Hematopoietic multipotent progenitor cell (in vitro differentiated cells): ENCODE data around the gene SFMBT2. TPM values are rescaled to one million over a fixed set of nuclear protein-coding genes. Genes with fewer than 3 reads are reported as not detected.
"Not testable (repeated sequence)": the region's sequence is repeated elsewhere in the genome, so short reads cannot be mapped to it uniquely, and the experiment has no call there.

Experiments used
- DNase-seq, 3 donors: peaks; one replicate each; pipeline ENCODE4 v3.0.0-alpha.2; 2011 to 2015; ENCODE audit warnings: low read depth in 2 of 3, low spot score in 2 of 3
- total RNA-seq: library from RNA; depleted of rRNA; stranded (reverse); fragments of >200 nt; gene quantifications from one replicate; pipeline ENCODE4 v1.2.3, GENCODE V29; 2012

The SFMBT2 gene
- total RNA-seq, 1 donor: 4.3 TPM

DNA sequence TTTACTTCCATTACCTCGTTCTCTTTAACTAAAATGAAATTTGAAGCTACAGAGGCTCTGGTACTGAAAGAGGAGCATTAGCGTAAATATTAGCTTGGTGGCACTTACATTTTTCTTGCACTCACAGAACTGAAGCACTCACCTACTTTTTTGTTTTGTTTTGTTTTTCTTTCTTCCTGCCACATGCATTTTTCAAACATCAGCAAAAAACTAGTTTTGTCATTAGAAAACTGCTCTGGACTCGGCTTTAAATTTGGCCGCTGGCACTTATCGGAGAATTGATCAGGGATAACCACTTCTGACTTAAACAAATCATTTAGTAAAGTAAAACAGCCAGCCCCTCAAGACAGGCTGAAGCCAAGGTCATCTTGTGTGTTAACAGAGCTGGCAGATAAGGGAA lies 216.3 kb downstream of the SFMBT2 start:
- DNase-seq: no peak

DNA sequence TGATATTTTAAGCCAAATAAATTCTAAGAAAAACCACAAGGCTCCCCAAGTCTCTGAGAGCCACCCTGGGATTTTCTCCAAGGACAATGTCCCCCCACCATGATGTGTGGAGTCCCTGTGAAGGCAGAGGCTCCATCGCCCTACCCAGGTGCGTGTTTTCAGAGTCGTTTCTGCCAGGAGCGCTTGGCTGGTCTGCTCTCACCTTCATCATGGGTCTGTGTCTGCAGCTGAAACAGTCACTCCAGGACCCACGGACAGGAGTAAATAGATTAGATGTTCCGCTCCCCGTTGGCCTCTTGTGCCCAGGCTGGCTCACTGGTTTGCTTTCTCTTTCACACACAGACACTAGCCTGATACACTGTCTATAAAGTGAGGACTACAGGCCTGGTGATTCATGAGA lies 217.5 kb downstream of the SFMBT2 start:
- peak in 1 of 3 donors; percentile 10 for DNase-seq

DNA sequence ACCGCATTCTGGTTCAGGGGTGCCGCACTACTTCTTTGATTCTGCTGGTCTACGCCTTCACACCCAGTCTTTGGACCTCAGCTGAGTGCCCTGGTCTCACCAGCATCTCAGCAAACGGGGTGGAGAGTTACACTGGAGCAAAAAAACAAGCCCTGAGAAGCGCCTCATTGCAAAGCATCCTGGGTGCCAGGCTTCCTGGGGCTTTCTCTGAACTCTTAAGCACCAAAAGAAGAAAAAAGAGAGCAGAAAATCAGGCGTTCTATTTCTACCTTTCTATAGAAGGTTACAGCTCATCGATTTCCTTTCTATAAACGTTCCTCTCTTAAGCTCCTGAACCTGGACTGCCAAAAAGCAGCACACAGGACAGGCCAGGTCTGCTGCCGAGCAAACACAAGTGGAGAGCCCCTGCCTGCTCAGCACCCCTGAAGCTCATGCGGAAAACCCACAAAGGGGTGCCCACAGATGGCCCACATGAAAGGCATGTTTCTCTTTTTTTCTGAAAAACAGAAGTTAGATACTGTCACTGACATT lies 217.9 kb downstream of the SFMBT2 start:
- peak in 1 of 3 donors; percentile 31 for DNase-seq

DNA sequence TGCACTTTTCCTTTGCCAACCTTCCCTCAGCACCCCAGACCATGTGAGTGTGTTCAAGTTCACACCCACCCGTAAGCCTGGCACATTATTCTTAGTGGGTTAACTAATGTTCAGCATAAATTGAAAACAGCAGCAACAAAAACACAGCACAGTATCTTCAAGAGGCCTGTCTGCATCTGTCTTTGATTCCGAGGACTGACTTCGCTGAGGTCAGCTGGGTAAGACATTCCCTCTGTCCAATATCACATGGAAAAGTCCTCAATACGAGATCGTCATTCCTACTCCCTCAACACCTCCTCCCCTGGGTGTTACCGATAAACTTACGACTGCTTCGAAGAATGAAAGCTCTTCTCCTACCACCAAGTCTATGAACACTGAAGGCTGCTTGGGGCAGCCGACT lies 218.8 kb downstream of the SFMBT2 start:
- no peak for DNase-seq

DNA sequence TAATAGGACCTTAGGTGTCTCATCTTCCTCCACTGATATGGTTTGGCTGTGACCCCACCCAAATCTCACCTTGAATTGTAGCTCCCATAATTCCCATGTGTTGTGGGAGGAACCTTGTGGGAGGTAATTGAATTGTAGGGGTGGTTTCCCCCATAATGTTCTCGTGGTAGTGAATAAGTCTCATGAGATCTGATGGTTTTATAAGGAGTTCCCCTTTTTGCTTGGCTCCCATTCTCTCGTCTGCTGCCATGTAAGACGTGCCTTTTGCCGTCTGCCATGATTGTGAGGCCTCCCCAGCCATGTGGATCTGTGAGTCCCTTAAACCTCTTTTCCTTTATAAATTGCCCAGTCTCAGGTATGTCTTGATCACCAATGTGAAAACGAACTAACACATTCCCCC lies 220.1 kb downstream of the SFMBT2 start:
- DNase-seq: not testable (repeated sequence)

DNA sequence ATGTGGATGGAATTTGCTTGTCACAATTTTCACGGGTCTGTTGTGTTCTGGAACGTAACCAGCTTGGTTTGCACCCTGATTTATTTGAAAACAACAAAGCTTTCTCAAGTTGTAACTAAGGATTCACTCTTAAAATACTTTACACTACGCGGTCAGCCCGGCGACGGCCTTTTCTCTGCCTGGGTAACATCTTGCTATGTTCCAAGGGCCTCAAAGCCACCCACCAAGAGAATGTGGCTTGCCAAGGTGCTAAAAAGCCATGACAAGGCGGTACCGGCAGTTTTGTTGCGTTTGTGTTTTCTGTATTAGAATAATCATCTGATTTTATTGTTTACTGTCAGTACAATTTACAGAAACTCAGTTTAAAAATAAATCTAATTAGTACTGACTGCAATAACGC lies 220.9 kb downstream of the SFMBT2 start:
- DNase-seq: no peak

DNA sequence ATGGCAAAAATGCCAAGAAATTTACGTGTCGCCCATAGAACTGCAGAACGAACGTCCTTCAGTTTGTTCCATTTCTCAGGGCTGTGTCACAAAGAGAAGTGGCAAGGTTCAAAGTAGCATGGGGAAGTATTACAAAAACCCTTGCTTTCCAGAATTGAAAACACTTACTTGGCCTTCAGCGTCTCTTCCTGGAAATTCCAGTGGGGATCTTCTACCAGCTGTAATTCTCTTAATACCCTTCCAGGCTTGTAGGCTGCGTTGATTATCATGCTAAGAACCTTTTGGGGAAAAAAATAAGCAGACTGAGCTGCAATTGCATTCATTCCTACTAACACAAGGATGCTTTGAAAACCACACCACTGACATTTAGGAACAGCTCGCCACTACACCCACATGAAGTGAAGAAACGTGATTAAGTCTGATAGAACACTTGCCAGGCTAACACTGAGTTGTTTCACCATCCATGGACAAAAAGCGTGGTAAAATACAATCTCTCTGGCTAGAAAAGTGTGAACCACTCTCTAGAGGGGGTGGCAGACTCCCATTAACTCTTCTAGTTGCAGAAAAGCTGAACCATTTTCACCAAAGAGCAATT lies 222.3 kb downstream of the SFMBT2 start:
- no peak for DNase-seq

DNA sequence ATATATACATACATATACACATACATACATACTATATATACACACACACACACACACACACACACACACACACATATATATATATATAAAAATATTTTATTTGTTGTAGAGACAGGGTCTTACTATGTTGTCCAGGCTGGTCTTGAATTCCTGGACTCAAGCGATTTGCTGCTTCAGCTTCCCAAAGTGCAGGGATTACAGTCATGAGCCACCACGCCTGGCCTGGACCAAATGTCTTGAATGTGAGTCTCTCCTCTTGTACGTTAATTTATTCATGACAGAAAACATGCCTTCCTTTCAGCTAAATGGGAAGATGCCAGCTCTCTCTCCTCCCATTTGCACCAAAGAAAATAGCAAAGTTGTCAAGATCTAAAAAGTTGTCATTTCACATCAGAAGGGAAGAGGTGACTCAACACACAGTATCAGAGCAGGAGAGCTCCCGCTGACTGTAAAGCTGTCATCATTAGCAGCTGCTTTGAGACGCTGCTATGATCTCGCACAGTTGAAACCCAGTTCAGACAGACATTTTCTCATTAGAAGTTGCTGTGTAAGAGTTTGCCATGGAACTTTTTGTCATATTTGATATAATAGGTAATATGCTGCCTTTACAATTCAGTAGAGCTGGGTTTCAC lies 224.3 kb downstream of the SFMBT2 start:
- DNase-seq: peak in 1 of 3 donors; percentile 5

DNA sequence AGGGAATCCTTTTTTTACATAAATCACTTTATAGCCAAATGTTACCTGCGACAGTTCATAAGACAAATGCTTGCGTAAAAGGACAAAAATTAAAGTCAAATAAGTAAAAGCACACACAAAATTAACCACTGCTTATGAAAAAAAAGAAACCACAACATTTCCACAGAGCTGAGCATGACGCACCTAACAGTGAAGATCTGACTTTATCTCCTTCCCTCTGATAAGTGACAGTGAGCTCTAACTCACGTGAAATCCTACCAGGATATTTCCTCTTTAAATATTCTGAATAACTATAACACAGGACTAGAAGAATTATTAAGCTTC lies 225.5 kb downstream of the SFMBT2 start:
- DNase-seq: peak in 2 of 3 donors; percentile 29 to 40

DNA sequence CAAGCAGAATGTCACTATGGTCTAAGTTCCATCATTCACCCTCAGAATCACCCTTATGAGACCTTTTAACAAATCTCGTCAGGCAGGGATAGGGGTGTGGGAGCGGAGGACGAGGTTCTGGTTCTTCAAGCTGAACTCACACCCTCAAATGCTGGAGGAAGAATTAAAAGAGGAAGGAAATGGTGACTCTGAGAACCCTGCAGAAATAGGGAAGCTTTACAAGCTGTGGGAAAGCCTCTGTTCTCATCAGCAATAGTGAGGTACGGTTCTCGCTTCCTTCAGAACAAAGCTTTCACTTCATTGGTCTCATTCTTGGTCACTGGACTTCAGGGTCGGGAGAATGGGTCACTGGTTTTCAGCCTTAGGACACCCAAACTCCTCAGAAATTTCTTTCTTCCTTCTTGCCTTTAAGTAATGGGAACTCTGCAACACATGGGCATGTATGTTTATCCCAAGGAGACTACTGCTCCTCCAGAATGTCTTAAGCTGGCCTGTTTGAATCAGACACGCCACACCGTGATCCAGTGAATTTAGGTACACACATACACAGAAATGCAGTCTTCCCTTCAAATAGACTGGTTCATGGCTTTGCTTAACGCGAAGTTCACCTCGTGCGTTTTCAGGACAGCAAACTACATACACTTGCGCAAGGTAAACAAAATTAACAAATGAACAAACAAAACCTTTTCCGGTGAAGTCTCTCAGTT lies 226.0 kb downstream of the SFMBT2 start:
- peak in 2 of 3 donors; percentile 71 to 89 for DNase-seq

DNA sequence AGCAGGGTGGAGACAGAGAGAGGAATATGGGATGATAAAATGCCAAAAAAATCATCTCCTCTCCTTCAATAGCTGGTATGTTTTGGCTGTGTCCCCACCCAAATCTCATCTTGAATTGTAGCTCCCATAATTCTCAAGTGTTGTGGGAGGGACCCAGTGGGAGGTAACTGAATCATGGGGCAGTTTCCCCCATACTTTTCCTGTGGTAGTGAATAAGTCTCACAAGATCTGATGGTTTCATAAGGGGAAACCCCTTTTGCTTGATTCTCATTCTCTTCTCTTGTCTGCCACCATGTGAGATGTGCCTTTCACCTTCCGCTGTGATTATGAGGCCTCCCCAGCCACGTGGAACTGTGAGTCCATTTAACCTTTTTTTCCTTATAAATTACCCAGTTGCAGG lies 226.7 kb downstream of the SFMBT2 start:
- peak in 1 of 3 donors; percentile 12 for DNase-seq

DNA sequence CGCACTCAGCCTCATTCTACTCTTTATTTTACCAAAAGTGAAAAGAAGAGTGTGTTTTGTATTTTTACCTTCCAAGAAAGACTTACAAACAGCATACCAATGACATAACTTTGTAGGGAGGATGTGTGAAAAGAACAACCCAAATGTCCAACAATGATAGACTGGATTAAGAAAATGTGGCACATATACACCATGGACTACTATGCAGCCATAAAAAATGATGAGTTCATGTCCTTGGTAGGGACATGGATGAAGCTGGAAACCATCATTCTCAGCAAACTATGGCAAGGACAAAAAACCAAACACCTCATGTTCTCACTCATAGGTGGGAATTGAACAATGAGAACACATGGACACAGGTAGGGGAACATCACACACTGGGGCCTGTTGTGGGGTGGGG lies 228.5 kb downstream of the SFMBT2 start:
- DNase-seq: not testable (repeated sequence)

DNA sequence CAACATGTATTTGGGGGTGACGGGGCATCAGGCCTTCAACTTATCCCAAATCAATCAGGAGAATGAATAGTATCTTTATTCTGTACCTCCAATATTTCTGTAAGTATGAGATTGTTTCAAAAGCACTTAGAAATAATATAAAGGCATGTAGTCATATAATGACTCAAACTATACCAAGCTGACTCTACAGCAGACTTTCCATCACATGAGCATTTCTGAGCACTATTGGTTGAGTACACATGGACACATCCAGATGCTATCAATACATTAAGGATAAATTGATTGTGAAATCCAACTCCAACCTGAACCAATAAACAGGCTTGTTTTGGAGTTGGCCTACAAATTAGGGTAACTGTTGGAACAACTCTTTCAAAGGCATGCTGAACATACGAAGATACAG lies 229.4 kb downstream of the SFMBT2 start:
- no peak for DNase-seq

DNA sequence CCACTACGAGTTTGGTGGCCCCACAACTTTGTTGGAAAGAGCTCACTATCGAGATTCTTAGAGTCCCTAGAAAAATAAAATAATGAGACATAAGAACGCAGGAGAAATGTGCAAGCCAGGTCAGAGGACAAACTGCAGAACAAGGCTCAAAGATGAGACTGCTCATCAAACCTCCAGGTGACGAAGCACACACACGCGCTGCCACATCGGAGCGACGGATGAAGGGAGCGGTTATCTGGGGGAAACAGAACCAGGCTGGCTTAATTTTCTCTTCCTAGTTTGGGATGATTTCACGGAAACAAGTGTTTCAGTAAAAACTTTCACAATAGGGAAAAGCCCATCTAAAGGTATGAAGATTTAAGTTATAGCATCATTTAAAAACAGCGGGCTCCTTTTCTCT lies 231.3 kb downstream of the SFMBT2 start:
- DNase-seq: no peak

DNA sequence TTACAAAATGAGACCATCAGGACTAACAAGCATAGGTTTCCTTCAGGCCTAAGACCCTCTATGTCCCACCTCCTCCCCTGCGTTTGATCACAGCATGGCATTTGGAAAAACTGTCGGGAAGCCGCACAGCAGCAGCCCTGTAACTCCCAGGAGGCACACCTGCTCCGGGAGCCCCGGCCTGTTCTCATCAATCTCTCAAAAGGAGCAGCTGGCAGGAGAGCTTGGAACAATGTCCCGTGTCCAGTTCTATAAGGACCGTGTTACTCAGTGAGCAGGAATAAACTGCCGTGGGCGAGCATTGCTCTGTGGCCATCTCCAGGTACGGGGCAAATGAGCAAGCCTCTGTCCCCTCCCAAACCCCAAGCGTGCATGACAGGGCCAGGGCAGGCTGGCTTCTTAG lies 236.9 kb downstream of the SFMBT2 start:
- no peak for DNase-seq

DNA sequence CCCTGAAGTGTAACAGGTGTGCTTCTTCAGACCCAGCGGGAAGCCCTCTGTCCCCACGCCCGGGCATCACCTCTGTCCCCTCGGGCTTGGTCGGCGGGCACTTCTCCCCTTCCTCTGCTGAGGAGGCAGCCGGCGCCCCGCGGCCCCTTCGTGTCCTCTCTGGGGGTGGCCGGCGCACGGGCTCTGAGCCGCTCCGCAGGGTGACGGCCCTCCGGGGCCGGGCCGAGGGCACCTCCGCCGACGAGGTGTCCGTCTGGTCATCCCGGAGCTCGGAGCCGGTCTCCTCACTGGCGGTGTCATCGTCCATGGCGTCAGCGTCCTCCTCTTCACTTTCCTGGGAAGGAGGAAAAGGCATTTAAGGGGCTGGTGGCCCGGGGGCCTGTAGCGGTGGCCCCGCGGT lies 239.0 kb downstream of the SFMBT2 start:
- no peak for DNase-seq

DNA sequence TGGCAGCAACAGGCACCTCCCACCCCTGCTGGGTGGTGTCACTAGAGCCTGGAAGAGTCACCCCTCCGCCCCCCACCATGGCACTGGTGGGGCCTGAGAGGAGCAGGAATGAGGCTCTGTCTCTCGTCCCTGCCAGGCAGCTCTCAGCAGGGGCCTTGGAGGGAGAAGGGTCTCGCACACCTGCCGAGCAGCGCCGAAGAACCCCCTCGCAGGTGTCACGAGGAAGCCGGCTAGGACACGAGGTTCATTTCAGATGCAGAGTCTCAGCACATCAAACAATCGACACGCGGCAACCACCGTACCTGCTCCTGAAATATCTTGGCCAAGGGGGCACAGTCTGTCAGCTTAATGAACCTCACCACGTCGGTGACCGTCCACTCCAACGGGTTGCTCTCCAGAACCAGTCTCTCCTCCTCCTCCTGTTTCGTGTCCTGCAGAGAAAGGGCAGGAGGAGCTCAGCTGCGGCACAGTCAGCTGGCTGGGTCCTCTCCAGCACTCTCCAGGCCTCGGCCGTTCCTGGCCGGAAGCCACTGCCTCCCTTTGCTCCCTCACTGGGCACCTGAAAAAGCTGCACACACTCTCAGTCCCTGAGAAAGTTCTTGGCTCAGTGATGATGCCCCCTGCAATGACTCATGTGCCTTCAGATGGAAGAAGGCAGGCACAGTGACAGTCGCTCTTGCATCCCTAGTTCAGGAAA lies 240.1 kb downstream of the SFMBT2 start:
- no peak for DNase-seq

DNA sequence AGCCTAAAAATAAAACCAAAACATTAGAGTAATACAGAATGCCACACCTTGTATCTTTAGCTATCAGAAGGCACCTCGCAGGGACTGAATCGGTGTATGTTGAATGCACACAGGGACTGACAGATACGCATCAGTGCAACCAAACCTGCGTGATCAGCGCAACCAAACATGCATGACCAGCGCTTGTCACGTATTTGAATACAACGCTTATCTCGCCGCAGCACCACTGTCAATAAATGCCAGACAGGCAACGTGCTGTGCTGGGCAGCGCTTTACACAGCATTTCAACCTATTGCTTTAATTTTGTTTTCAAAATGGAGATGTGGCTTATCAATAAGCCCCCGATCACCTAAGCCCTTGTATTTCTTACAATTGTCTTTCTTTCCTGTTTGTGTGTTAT lies 242.4 kb downstream of the SFMBT2 start:
- no peak for DNase-seq

DNA sequence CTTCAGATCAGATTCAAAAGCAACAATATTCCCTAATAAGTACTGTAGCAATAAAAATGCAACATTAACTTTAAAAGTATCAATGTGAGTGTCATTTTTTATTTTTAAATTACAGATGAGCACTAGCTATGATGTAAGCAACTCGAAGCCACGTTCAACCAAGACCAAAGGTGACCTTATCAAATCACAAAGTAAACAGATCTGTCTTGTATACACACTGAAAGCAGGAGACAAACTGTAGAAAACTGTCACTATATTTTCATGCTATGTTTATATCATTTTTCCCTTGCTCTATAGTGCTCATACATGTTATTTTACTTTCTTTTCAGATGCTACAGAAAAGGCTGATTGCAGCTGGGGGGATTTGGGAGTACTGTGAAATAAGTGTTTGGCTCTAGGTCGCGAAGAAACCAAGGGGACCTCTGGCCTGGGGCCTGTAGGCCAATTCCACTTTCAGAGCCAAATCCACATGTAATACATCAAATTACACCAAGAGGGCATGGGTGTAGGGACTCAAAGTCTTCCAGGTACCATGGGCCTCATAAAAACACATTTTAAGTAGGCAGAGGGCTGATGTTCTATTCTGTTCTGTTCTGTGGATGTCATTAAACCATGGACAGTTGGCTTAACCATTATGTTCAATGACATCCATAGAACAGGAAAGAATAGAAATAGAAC lies 245.2 kb downstream of the SFMBT2 start:
- DNase-seq: no peak

DNA sequence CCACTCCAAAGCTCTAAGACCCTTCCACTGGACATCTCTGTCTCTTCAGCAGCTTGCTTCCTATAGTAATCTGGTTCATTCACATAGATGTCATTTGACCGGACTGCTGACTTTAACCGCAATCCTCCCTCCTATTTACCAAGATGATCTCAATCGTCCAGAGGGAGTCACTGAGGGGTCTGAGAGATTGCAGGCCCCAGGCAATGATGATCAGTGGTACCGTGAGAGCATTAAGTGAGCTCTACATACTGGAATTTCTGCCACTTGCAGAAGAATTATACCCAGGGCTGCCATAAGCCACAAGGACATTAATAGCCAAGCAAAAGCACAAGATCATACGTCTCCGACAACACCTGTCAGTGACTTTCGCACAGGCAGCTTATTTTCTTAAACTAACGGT lies 245.9 kb downstream of the SFMBT2 start:
- no peak for DNase-seq

DNA sequence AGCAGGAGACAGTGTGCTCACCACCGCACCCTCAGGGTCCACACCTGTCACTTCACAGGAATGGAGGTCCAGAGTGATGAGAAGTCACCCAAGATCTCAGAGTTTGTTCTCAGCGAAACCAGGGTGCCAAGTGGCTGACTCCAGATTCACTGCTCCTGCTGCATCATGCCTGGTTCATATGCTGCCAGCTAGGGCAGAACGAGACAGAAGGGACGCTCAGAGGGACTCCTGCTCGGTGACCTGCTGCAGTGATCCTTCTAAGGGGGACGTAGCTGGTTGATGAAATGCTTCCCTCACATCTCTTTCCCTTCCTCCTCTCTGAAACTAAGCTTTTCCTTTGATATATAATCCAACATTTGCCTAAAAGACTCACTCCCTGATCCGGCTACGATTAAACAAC lies 248.5 kb downstream of the SFMBT2 start:
- no peak for DNase-seq
